Middle frontal gyrus (tissue), 1 donor: Measurements from ENCODE around the gene ZNF521.
"Not testable (repeated sequence)": the region's sequence is repeated elsewhere in the genome, so short reads cannot be mapped to it uniquely, and the experiment has no call there.

Experiments
- DNase-seq: peaks from one replicate; pipeline ENCODE4 v3.0.0-alpha.2; 2015; ENCODE audit warnings: low spot score; ENCODE audit errors: extremely low spot score

The ZNF521 gene

DNA sequence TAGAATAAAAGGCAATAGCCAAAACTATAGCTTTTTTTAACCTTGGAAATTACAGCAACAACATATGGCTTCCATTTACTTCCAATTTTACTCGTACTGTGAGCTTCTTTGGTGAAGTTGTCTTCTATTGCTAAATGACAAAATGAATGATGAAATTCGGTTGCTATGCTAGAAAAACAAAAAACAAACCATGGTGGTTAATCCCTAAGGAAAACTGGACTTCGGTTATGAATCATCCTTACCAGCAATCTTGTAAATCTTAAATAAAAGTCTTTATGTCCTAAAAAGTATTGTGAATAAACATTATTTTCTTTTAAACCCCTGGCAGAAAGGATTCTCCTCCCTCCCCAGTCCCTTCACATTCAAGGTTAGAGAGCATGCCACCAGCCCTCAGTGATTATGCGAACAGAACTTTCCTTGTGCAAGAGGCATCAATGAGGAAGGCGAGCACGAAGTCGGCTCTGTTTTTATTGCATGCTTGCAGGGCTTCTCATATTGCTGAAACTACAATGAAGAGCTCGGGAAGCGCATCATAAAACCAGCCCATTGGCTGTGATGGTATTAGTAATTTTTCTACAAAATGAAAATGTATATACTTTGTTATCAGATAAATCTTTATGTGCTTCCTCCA is 62.9 kb downstream of the ZNF521 start:
- no peak for DNase-seq

DNA sequence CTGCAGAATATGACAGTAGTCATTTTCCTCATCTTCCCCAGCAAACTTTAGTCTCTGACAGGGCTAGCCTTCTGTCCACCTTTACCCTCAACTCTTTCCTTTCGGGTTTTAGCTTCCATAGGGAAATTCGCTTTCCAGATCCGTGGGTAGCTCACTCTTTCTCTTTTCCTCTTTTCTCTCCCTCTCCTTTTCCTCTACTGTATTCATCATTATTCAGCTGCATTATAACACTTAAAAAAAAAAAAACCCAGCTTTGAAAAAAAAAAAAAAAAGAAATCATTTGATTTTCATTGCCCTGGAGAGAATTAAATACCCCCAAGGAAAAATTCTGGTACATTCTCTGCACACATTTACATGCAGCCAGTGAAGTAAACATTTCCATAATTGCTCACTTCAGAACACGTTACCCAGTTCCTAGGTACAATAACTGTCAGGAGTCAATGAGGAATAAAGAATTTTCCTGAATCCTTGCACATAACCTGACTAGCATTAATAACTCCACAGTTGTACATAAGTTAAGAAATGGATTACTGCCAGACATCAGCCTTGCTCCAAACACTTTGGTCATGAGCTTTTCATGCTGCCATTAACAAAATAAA is 63.5 kb downstream of the ZNF521 start:
- no peak for DNase-seq

DNA sequence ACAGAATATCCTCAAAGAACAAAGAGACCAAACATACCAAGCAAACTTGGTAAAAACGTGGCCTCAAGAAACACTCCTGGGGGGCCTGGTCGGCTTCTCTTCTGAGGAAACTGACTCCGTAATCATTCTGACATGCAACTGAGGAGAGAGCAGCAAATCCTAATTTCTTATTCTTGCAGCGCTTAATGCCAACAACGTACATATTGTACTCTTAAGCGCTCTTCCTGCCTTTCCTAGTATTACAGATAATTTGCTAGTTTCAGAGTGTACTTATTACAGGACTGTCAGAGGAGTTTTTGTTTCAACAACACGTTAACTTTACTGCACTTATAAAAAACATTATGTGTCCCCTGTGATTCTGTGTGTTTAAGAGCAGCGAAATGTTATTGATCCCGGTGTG is 64.9 kb downstream of the ZNF521 start:
- DNase-seq: no peak

DNA sequence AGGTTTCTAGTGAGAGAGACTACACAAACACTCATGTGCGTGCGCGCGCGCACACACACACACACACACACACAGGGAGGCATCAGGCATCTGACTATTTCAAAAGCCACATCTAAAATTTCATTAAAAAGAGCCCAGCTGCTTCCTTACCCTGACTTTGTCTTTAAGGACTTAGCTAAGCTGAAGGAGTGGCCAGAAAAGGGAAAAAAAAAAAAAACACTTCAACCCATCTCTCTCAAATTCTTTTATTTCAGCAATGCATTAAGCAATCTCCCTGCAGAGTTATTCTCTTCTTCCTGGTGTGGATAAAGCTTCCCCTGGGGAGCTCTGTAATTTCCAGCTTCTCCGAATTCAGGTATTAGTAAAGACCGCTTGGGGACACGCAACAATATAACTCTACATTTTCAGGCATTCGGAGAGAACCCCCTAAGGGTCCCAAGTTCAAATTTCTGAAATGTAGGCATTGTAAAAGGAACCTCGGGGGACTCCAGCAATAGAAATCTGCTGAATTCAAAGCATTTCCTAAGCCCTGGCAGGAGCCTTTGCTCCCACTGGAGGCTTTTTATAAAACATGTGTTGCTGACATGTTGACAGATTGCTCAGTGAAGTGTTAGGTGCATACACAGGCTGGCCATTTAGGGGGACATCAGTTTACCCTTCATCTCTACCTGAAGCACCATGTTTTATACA is 67.0 kb downstream of the ZNF521 start:
- no peak for DNase-seq

DNA sequence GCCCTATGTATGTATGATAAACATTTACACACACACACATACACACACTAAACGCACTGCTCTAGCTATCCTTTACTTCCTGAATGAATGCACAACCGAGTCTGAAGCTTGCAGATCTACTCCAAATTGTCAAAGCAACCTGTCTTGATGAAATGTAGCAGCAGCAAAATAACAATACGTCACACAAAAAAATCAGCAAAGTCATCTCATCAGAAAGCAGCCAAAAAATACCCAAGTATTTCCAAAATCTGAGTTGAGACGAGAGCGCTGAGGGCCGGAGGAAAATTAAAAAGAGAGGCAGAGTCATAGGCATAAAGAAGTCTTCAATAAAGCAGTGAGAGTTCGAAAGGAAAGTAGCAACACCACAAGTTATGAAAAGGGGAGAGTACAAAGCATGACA is 67.7 kb downstream of the ZNF521 start:
- DNase-seq: no peak

DNA sequence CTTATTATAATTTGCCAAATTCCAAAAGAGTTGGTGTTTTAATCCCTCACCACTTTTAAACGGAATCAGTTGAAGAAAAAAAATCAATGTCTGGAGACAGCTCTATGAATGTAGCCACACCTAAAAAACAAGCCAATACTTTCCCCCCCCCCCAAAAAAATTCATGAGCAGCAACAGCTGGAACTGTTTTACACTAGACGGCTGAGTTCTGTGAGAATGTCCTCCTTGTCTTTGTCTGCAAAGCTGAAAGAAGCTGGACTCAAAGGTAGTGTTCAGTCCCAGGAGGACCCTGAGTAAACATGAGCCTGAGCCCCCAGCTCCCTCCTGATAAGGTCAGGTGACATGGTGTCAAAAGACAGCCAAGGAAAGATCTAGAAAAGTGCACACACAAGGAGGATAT is 68.2 kb downstream of the ZNF521 start:
- no peak for DNase-seq

DNA sequence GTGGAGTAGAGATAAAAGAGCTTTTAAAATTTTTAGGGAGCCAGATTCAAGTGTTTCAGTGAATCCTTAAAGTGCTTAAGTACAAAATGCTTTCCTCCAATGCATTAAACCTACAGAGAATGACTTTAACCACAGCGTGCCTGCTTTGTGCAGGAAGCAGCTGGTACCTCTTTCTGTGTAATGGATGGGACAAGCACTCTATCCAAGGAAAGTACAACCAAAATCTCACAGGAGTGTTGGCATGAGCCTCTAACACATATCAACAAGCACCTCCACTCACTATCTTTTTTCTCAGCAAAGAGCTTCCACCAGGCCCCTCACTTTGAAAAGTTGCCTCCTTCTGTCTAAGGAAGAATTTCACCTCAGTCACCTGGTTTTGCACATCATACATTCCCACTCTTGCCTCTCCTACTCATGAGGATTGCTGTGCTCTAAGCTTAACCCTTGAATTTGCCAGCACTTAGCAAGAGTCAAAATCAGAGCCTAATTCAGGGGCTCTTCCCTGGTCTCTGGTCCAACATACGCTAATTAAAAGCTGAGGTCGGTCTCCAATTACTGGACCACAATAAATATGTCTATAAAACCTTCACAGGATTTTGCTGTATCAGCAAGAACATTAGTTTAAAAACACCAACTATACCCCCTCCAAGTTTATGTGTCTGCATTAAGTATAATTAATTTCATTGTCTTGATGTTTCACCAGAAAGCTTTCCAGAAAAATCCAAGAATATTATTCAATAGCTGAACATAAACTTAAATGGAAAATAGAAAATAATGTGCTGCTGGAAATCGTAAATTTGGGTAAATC is 68.9 kb downstream of the ZNF521 start:
- DNase-seq: no peak

DNA sequence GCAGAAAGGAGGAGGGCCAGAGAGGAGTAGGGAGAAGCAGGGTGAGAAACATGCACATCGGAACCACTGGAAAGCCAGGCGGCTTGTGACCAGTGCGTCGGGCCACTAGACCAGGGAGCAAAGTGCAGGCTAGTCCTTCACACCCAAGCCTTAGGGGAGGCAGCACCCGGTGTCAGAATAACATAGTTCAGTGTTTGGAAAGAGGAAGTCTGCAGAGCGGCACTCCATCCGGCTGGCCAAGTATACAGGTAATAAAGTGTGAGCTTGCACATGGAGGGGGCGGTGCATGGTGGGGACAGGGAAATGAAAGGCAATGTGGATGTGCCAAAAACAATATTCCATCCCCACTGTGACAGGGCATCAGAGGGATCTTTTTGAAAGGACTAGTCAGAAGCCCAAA is 69.7 kb downstream of the ZNF521 start:
- DNase-seq: no peak

DNA sequence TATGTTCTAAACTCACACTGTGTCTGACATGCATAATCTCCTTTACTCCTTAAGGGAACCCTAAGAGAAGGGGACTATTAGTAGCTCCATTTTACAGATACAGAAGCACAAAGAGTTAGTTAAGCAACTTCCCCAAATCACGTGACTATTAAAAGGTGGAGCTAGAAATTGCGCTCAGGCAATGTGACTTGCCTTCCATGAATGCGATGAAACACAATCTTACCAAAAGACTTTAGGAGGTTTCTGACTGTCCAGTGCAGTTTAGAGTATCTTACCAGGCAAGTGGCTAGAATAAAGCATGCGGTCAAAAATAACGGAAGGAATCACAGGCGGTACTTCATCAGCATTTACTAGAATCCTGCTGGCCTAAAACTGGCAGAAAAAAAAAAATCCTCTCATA is 70.4 kb downstream of the ZNF521 start:
- DNase-seq: no peak

DNA sequence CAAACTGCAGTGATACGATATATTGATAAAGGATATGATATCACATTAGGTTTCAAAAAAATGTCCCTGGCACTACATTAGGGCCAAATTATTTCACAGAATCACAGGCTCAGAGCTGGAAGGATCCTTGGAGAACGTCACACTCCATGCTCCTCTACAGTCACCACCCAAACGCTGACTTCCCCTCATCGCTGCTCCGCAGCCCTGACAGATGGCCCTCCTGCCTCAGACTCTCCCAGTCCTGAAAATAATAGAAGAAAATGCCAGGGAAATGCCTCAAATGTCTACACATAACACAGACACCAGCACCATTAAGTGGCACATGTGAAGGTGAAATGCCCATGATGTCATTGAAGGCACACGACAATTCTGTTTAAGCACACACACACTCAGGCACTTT is 72.0 kb downstream of the ZNF521 start:
- DNase-seq: no peak

DNA sequence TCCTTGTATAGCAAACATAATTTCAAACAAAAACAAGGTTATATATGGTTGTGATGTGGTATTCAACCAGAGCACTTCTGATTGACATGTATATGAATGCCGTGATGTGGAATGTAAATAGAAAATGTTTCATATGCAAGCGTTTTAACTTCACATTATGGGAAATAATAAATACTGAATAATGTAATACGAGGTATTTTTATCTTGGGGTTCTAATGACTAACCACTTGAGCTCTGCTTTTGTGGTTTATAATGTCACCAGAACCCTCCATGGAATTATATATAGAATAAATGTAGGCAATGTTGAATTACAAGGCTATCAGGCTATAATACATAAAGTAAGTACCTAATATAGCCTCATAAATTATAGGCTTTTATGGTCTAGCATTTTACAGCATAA is 72.4 kb downstream of the ZNF521 start:
- DNase-seq: no peak

DNA sequence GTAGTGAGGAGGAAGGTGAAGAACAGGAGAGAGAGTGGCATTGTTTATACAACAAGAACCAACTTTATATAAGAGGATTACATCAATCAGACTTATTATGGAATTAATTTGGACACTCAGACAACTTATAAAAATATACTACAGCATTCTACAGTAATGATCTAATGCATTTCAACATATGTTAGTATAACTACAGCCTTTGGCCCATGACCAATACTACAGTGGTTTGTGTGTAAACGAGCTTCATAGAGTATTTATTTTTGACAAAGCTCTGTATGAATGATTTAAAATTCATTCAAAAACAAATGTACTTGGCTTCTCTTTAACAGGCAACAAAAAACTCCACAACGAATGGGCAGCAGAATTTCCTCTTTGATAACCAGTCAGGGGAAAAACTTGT is 72.8 kb downstream of the ZNF521 start:
- DNase-seq: no peak

DNA sequence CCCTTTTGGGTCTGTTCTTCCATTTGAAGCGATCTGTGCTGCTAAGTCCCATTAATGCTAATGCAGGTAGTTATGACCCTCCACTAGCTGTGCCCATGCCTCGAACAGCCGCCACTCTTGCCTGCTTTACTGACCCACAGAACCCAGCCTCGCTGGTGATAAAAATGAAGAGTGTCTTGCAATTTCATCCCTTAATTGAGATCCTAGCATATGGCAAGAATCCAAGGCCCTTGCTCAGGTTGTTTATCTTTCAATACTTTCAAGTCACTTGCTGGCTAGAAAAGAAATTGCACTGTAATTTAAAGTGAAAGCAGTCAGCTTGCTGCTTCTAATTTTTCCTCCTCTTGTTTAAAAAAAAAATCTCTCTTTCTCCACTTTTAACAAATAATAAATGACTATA is 73.6 kb downstream of the ZNF521 start:
- no peak for DNase-seq

DNA sequence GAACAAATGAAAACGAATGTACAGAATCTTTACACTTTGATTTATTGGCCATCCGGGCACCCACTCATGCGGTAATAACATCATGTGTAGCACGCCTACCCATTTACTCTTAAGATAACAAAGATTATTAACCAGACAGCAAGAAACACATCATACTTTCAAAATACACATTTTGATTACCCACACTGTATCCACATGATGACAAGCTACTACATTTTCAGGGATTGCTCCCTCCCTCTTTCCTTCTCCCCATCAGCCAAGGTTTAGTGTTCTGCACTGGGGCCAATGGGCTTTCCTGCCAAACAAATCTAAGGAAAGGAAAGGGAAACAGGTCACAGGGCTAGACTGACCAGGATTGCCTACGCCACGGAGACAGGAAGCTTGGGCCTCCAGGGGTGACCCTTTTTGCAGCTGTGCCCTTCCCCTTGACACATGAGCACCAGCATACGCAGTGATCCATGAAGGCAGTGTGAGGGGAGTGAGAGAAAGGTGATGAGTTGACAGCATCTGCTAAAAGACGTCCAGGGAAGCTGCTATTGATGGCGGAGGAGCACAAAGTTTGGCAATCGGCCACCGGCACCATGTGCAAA is 76.5 kb downstream of the ZNF521 start:
- DNase-seq: no peak

DNA sequence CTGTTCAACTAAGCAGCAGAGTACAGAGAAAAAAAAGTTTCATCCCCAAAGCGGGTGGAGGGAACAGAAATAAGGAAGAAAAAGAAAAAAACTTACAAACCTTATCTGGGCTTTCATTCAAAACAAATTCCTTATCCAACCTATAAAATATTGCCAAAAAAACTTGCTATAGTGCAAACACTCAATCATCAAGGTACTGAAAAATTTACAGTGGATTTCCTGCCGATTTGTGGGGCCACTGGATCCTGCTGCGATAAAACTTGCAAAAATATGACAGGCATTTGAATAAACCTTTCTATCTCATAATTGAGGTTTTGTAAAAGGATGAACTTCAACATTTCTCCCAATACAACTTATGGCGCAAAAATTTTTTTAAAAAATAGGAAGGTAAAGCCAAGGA is 77.0 kb downstream of the ZNF521 start:
- no peak for DNase-seq

DNA sequence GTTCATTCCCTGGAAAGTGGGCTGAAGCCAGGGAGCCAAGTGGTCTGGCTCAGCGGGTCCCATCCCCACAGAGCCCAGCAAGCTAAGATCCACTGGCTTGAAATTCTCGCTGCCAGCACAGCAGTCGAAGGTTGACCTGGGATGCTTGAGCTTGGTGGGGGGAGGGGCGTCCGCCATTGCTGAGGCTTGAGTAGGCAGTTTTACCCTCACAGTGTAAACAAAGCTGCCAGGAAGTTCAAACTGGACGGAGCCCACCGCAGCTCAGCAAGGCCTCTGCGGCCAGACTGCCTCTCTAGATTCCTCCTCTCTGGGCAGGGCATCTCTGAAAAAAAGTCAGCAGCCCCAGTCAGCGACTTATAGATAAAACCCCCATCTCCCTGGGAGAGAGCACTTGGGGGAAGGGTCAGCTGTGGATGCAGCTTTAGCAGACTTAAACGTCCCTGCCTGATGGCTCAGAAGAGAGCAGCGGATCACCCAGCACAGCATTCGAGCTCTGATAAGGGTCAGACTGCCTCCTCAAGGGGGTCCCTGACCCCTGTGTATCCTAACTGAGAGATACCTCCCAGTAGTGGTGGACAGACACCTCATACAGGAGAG is 84.9 kb downstream of the ZNF521 start:
- DNase-seq: not testable (repeated sequence)

DNA sequence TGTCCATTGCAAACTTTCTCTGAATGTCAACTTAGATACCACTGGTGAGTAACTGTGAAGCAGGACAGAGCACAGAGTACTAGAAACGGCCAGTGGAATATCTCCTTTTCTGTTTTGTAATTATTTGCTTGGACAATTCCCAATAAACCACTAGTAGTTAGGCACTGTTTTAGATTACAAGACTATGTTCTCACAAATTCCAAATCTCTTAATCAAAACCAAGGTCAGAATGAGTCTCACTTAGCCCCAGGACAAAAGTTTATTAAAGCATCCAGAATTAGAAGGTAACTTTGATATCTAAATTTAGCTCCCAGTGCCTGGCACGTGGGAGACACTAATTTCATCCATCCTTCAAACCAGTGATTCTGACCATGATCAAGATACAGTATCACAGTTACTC is 89.0 kb downstream of the ZNF521 start:
- DNase-seq: no peak

DNA sequence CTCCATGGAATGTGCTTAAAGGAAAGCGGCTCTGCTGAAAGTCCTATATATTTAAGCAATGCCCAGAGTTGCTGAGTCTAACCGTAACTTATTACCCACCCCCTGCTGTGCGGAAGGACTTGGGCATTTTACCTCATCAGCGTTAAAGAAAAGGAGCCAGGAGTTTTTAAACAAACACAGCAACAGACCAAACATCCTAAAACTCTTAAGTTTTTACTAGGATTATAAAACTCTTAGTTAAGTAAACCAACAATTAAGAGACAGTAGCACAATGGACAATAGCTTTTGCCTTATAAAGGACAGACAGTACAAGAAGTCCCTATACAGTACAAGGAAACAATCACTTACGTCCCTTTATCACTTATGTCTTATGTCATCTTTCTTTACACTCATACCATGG is 90.2 kb downstream of the ZNF521 start:
- no peak for DNase-seq

DNA sequence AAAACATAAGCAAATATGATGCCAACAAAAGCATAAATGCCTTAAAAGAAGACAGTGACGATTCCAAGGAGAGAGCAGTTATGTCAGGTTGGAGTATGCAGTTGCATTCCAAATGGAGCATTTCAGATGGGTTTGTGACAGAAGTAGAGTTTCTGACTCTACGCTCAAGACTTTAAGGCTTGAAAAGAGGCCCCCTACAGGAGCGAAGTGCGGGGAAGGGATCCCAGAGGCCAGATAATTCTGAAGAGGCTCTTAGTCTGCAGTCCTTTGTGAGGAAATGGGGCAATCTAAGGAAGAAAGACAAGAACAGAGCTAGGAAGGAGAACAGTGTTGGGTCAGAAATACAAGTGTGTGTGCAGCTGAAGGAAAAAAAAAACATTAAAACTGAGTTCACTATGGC is 95.5 kb downstream of the ZNF521 start:
- DNase-seq: no peak

DNA sequence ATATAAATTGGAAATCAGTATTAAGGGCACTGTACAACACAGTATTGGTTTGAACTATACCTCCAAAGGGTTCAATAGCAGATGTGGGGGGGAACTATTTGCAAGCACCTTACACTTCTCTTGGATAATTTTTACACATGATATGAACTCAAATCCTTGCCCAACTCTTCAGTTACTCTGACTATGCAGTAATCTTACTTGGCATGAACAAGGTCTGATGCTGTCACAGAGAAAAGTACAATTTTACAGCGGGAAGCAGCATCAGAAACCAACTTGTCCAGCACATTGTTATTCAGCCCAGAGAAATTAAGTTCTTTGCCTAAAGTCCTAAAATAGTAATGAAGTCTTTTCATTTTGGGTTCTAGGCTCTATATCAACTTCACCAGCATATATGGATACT is 98.2 kb downstream of the ZNF521 start:
- no peak for DNase-seq

DNA sequence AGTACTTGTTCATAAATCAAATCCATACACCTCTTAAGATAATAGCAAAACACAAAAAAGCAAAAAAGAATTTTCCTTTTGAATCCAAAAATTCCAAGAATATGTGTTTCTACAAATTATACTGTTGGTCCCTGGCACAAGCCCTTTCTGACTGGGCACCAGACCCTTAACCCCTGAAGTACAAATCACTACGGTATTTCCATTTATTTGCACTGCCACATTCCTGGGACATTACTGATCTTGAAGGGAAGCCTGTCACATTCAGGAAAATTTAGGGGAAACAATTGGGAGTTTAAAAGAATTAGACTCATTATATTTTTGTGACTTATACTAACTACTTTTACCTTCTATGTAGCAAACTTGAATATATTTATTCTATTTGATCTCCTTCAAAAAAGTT is 98.8 kb downstream of the ZNF521 start:
- no peak for DNase-seq
